T-helper 2 cell treated with Interferon-gamma antibody and Interleukin-4, amounts not matched to agents 5 μg/mL and 100 μg/mL, for 36 hours (primary cell): ENCODE data around the gene GSAP.

ENCODE experiments used
- DNase-seq: peaks from one replicate; pipeline ENCODE4 v3.0.0; 2021; ENCODE audit warnings: low spot score
- H3K27ac Mint-ChIP-seq: one replicate; pipeline ENCODE4 v1.8.0; 2021; ENCODE audit warnings: mild to moderate bottlenecking, mixed read lengths
- H3K27me3 Mint-ChIP-seq: one replicate; pipeline ENCODE4 v1.8.0; 2021; ENCODE audit warnings: low read depth, mixed read lengths
- H3K36me3 Mint-ChIP-seq: one replicate; pipeline ENCODE4 v1.8.0; 2021; ENCODE audit warnings: low read depth, mixed read lengths
- H3K4me1 Mint-ChIP-seq: one replicate; pipeline ENCODE4 v1.8.0; 2021; ENCODE audit warnings: low read depth, mixed read lengths
- H3K4me3 Mint-ChIP-seq: one replicate; pipeline ENCODE4 v1.8.0; 2022; ENCODE audit warnings: mild to moderate bottlenecking, moderate library complexity, mixed read lengths
- H3K9me3 Mint-ChIP-seq: one replicate; pipeline ENCODE4 v1.8.0; 2021; ENCODE audit warnings: mixed read lengths

GSAP gene

GRCh38 chr7:77409005-77409738 lies 7.0 kb downstream of the GSAP start:
- peaks cover 31% of the 10 kb centered on the region for H3K27me3 Mint-ChIP-seq
- no peaks in the 10 kb centered on the region for H3K9me3 Mint-ChIP-seq
- no peak overlapping the region for H3K4me3 Mint-ChIP-seq
- peaks cover under 1% of the 10 kb centered on the region for H3K4me1 Mint-ChIP-seq
- H3K27ac Mint-ChIP-seq = no peak overlapping the region
- H3K36me3 Mint-ChIP-seq = no peaks in the 10 kb centered on the region
- no peak for DNase-seq

GRCh38 chr7:77407906-77408305 lies 8.2 kb downstream of the GSAP start:
- peaks cover 29% of the 10 kb centered on the region for H3K27me3 Mint-ChIP-seq
- H3K9me3 Mint-ChIP-seq = no peaks in the 10 kb centered on the region
- H3K4me1 Mint-ChIP-seq = no peaks in the 10 kb centered on the region
- no peak overlapping the region for H3K4me3 Mint-ChIP-seq
- no peak overlapping the region for H3K27ac Mint-ChIP-seq
- H3K36me3 Mint-ChIP-seq = no peaks in the 10 kb centered on the region
- no peak for DNase-seq

- H3K36me3 Mint-ChIP-seq = no peaks in the 10 kb centered on the region
- no peak for DNase-seq
- peaks cover 26% of the 10 kb centered on the region for H3K27me3 Mint-ChIP-seq
- no peaks in the 10 kb centered on the region for H3K9me3 Mint-ChIP-seq
- H3K4me3 Mint-ChIP-seq = no peak overlapping the region
- no peak overlapping the region for H3K27ac Mint-ChIP-seq
- H3K4me1 Mint-ChIP-seq = peaks cover 1% of the 10 kb centered on the region
Measured at GRCh38 chr7:77406421-77406820, 9.7 kb downstream of the GSAP start.

GRCh38 chr7:77404641-77405040 lies 11.5 kb downstream of the GSAP start:
- Mint-ChIP-seq H3K9me3 (no peaks in the 10 kb centered on the region), H3K36me3 (no peaks in the 10 kb centered on the region), H3K4me1 (peaks cover 1% of the 10 kb centered on the region), H3K27me3 (peaks cover 31% of the 10 kb centered on the region), H3K27ac (no peak overlapping the region), H3K4me3 (no peak overlapping the region)
- DNase-seq = no peak

GRCh38 chr7:77403957-77404356 lies 12.2 kb downstream of the GSAP start:
- no peak for DNase-seq
- Mint-ChIP-seq H3K4me3 (no peak overlapping the region), H3K36me3 (no peaks in the 10 kb centered on the region), H3K9me3 (no peaks in the 10 kb centered on the region), H3K27ac (no peak overlapping the region), H3K4me1 (peaks cover 1% of the 10 kb centered on the region), H3K27me3 (peaks cover 35% of the 10 kb centered on the region)

- H3K27ac Mint-ChIP-seq = no peak overlapping the region
- H3K27me3 Mint-ChIP-seq = peaks cover 35% of the 10 kb centered on the region
- no peak for DNase-seq
- H3K4me1 Mint-ChIP-seq = peaks cover 1% of the 10 kb centered on the region
- H3K9me3 Mint-ChIP-seq = no peaks in the 10 kb centered on the region
- no peaks in the 10 kb centered on the region for H3K36me3 Mint-ChIP-seq
- H3K4me3 Mint-ChIP-seq = no peak overlapping the region
Measured at GRCh38 chr7:77402818-77403217, 13.3 kb downstream of the GSAP start.

GRCh38 chr7:77401002-77401401 lies 15.1 kb downstream of the GSAP start:
- Mint-ChIP-seq H3K27ac (no peak overlapping the region), H3K4me1 (peaks cover 1% of the 10 kb centered on the region), H3K27me3 (peaks cover 35% of the 10 kb centered on the region), H3K4me3 (no peak overlapping the region), H3K36me3 (no peaks in the 10 kb centered on the region), H3K9me3 (no peaks in the 10 kb centered on the region)
- DNase-seq = no peak

GRCh38 chr7:77399816-77400215 lies 16.3 kb downstream of the GSAP start:
- H3K9me3 Mint-ChIP-seq = no peaks in the 10 kb centered on the region
- H3K4me1 Mint-ChIP-seq = peaks cover 1% of the 10 kb centered on the region

GRCh38 chr7:77396894-77397547 lies 19.1 kb downstream of the GSAP start:
- no peak for DNase-seq
- Mint-ChIP-seq H3K27me3 (peaks cover 18% of the 10 kb centered on the region), H3K4me3 (no peak overlapping the region), H3K4me1 (peaks cover 11% of the 10 kb centered on the region), H3K27ac (no peak overlapping the region), H3K9me3 (no peaks in the 10 kb centered on the region), H3K36me3 (no peaks in the 10 kb centered on the region)

More at GRCh38 chr7:77399816-77400215, 16.3 kb downstream of the GSAP start:
- H3K36me3 Mint-ChIP-seq = no peaks in the 10 kb centered on the region
- no peak overlapping the region for H3K4me3 Mint-ChIP-seq
- H3K27ac Mint-ChIP-seq = no peak overlapping the region
- H3K27me3 Mint-ChIP-seq = peaks cover 33% of the 10 kb centered on the region
- DNase-seq = no peak

GRCh38 chr7:77395626-77396025 lies 20.5 kb downstream of the GSAP start:
- peaks cover 11% of the 10 kb centered on the region for H3K4me1 Mint-ChIP-seq
- H3K27me3 Mint-ChIP-seq = peaks cover 10% of the 10 kb centered on the region
- H3K27ac Mint-ChIP-seq = no peak overlapping the region
- no peak for DNase-seq
- no peaks in the 10 kb centered on the region for H3K9me3 Mint-ChIP-seq
- no peaks in the 10 kb centered on the region for H3K36me3 Mint-ChIP-seq
- no peak overlapping the region for H3K4me3 Mint-ChIP-seq

GRCh38 chr7:77393954-77394353 lies 22.2 kb downstream of the GSAP start:
- DNase-seq = no peak
- Mint-ChIP-seq H3K4me3 (no peak overlapping the region), H3K36me3 (peaks cover 2% of the 10 kb centered on the region), H3K4me1 (peaks cover 11% of the 10 kb centered on the region), H3K27ac (no peak overlapping the region), H3K9me3 (no peaks in the 10 kb centered on the region), H3K27me3 (no peaks in the 10 kb centered on the region)

- DNase-seq = peak; percentile 51
- no peaks in the 10 kb centered on the region for H3K27me3 Mint-ChIP-seq
- peaks cover 11% of the 10 kb centered on the region for H3K4me1 Mint-ChIP-seq
- no peaks in the 10 kb centered on the region for H3K9me3 Mint-ChIP-seq
- H3K36me3 Mint-ChIP-seq = peaks cover 2% of the 10 kb centered on the region
- H3K4me3 Mint-ChIP-seq = no peak overlapping the region
- no peak overlapping the region for H3K27ac Mint-ChIP-seq
Measured at GRCh38 chr7:77393261-77393660, 22.9 kb downstream of the GSAP start.

GRCh38 chr7:77391230-77391629 lies 24.9 kb downstream of the GSAP start:
- Mint-ChIP-seq H3K27me3 (peaks cover 7% of the 10 kb centered on the region), H3K4me3 (no peak overlapping the region), H3K27ac (no peak overlapping the region), H3K9me3 (no peaks in the 10 kb centered on the region), H3K36me3 (peaks cover 2% of the 10 kb centered on the region), H3K4me1 (peaks cover 14% of the 10 kb centered on the region)
- no peak for DNase-seq

GRCh38 chr7:77388055-77388641 lies 28.0 kb downstream of the GSAP start:
- H3K36me3 Mint-ChIP-seq = peaks cover 2% of the 10 kb centered on the region
- peaks cover 10% of the 10 kb centered on the region for H3K27me3 Mint-ChIP-seq
- H3K4me3 Mint-ChIP-seq = no peak overlapping the region
- no peaks in the 10 kb centered on the region for H3K9me3 Mint-ChIP-seq
- H3K27ac Mint-ChIP-seq = no peak overlapping the region
- no peak for DNase-seq
- H3K4me1 Mint-ChIP-seq = peaks cover 6% of the 10 kb centered on the region
